HepG2 (cell line): ENCODE data around the gene RSPRY1. TPM values are rescaled to one million over a fixed set of nuclear protein-coding genes. Genes with fewer than 3 reads are reported as not detected.

Source experiments
- ATAC-seq: fragments of 200-7000 bp; cut with Tn5 transposase; 3 replicates; pipeline ENCODE4 v1.9.1; 2020; ENCODE audit warnings: mild to moderate bottlenecking, moderate library complexity
- BruUV-seq: library from RNA; stranded (reverse); fragments of 400-500 nt; replicated peaks from 2 replicates; lab custom pipeline; 2021; lab: Mats Ljungman, UMichigan
- CTCF ChIA-PET: fragments of 300-600 bp; formaldehyde crosslinking; extraction: SDS; loops from one replicate; lab custom pipeline; 2021; ENCODE audit warnings: low total read pairs, inconsistent platforms, low intra/inter-chr PET ratio; lab: Yijun Ruan, JAX
- POLR2A ChIA-PET: fragments of 350-600 bp; sonication (Branson Sonifier 250); formaldehyde crosslinking; loops from one replicate; lab custom pipeline; 2020; ENCODE audit warnings: antibody characterized with exemption, inconsistent platforms; lab: Yijun Ruan, JAX
- DNase-seq: peaks from one replicate; pipeline ENCODE4 v3.0.0-alpha.2; 2015; ENCODE audit warnings: low spot score
- FAIRE-seq: peaks from 3 replicates; lab custom pipeline; 2011; peaks lifted over from hg19 to GRCh38; lab: Jason Lieb, UNC
- H2AFZ ChIP-seq: one replicate; pipeline ENCODE4 v1.6.1; 2011; ENCODE audit warnings: low read length, inconsistent platforms
- H3K27ac ChIP-seq: fragments of 300-600 bp; 3 replicates; pipeline ENCODE4 v1.8.0; 2011; ENCODE audit warnings: mixed run types, mild to moderate bottlenecking, mixed read lengths, low read length, inconsistent platforms; ENCODE audit not compliant: insufficient read depth; ENCODE audit errors: extremely low read length
- H3K27me3 ChIP-seq, 2 experiments: fragments of 200-600 bp in 1 of 2; 2 replicates in 1 of 2; 3 replicates in 1 of 2; pipeline versions ENCODE4 v1.6.0 to v1.8.0; 2011; ENCODE audit warnings: low read length in 2 of 2, mild to moderate bottlenecking in 2 of 2, moderate library complexity in 2 of 2, inconsistent platforms in 1 of 2; ENCODE audit not compliant: insufficient read depth in 2 of 2, control insufficient read depth in 1 of 2
- H3K36me3 ChIP-seq, 2 experiments: fragments of 200-600 bp in 1 of 2; replicated peaks in 1 of 2; 2 replicates in 1 of 2; 3 replicates in 1 of 2; pipeline versions ENCODE4 v1.5.1 to v1.8.0; 2011; ENCODE audit warnings: low read length in 2 of 2, inconsistent platforms in 1 of 2; ENCODE audit not compliant: insufficient read depth in 2 of 2, control insufficient read depth in 1 of 2
- H3K4me1 ChIP-seq: 2 replicates; pipeline ENCODE4 v1.5.1; 2012; ENCODE audit warnings: low read length, inconsistent platforms; ENCODE audit not compliant: insufficient read depth
- H3K4me2 ChIP-seq: 2 replicates; pipeline ENCODE4 v1.6.0; 2011; ENCODE audit warnings: low read depth, low read length, inconsistent platforms
- H3K4me3 ChIP-seq, 3 experiments: fragments of 200-600 bp in 1 of 3; sonication (generic), shearing (Covaris generic) in 1 of 3; replicated peaks in 1 of 3; 2 replicates each; pipeline ENCODE4 v1.5.1; 2011 to 2016; ENCODE audit warnings: low read length in 3 of 3, inconsistent platforms in 2 of 3, low read depth in 2 of 3, mild to moderate bottlenecking in 2 of 3, control low read depth in 1 of 3, mixed read lengths in 1 of 3; ENCODE audit not compliant: insufficient read depth in 1 of 3
- H3K79me2 ChIP-seq: one replicate; pipeline ENCODE4 v1.6.1; 2011; ENCODE audit warnings: low read length, inconsistent platforms; ENCODE audit not compliant: insufficient read depth
- H3K9ac ChIP-seq: 2 replicates; pipeline ENCODE4 v1.6.0; 2011; ENCODE audit warnings: mild to moderate bottlenecking, low read depth, low read length, inconsistent platforms; ENCODE audit not compliant: insufficient read depth
- H3K9me3 ChIP-seq: 2 replicates; pipeline ENCODE4 v1.5.1; 2012; ENCODE audit warnings: mild to moderate bottlenecking, low read length
- H4K20me1 ChIP-seq: 2 replicates; pipeline ENCODE4 v1.6.0; 2011; ENCODE audit warnings: inconsistent platforms, mild to moderate bottlenecking, low read length, moderate library complexity; ENCODE audit not compliant: insufficient read depth
- AGO2 ChIP-seq: fragments of 200-400 bp; formaldehyde crosslinking; optimal IDR thresholded peaks from 2 replicates; pipeline ENCODE3; 2017; ENCODE audit warnings: mild to moderate bottlenecking, low read depth, low read length, moderate library complexity
- FOXA3 ChIP-seq: IDR thresholded peaks from 2 replicates; pipeline ENCODE4 v1.6.1; 2016; ENCODE audit warnings: missing genetic modification reagents, missing compliant biosample characterization
- MYC ChIP-seq: sonication (generic); formaldehyde crosslinking; IDR thresholded peaks from 2 replicates; pipeline ENCODE4 v1.9.0; 2021; ENCODE audit warnings: missing genetic modification reagents, borderline replicate concordance
- RFXAP ChIP-seq: sonication (generic); formaldehyde crosslinking; IDR thresholded peaks from 2 replicates; pipeline ENCODE4 v1.4.0; 2020; ENCODE audit warnings: missing genetic modification reagents, borderline replicate concordance
- ZNF12 ChIP-seq: sonication (generic); formaldehyde crosslinking; IDR thresholded peaks from 2 replicates; pipeline ENCODE4 v1.5.0; 2020; ENCODE audit warnings: missing genetic modification reagents
- ZNF260 ChIP-seq: sonication (generic); formaldehyde crosslinking; IDR thresholded peaks from 2 replicates; pipeline ENCODE4 v1.4.0; 2020; ENCODE audit warnings: missing genetic modification reagents, low read depth, mild to moderate bottlenecking, borderline replicate concordance
- ZNF543 ChIP-seq: sonication (generic); formaldehyde crosslinking; IDR thresholded peaks from 2 replicates; pipeline ENCODE4 v1.4.0; 2020; ENCODE audit warnings: mild to moderate bottlenecking, missing genetic modification reagents
- ZSCAN25 ChIP-seq: sonication (generic); formaldehyde crosslinking; IDR thresholded peaks from 2 replicates; pipeline ENCODE4 v1.8.0; 2022; ENCODE audit warnings: mild to moderate bottlenecking, missing genetic modification reagents
- WGBS: methylation state at CpG from one replicate; pipeline ENCODE4 v1.1.6; 2017; ENCODE audit warnings: low lambda C conversion rate; 5-methylcytosine and 5-hydroxymethylcytosine counted together
- in situ Hi-C: cut with HindIII; loops from 2 replicates; pipeline ENCODE4 v1.10.0; 2017; ENCODE audit warnings: low pct_unique_long_range_greater_than_20kb; ENCODE audit not compliant: extremely low pct_ligation_motif_present
- intact Hi-C: fragments of 100-400 bp; cut with micrococcal nuclease; formaldehyde crosslinking; loops from one replicate; pipeline ENCODE4 v1.10.0; 2022; ENCODE audit not compliant: unreplicated experiment
- polyA plus RNA-seq, 8 experiments: library from polyadenylated mRNA; depleted of rRNA in 3 of 8; stranded (reverse) in 7 of 8; unstranded in 1 of 8; fragments of >200 nt; fragmentation: Illumina TruSeq in 4 of 8; extraction: Trizol in 4 of 8; gene quantifications; 2 replicates each; pipeline versions ENCODE4 v1.2.1 to v1.2.3, GENCODE V29; 2011 to 2016; ENCODE audit warnings: low read depth in 4 of 8, missing spikeins in 1 of 8, mixed read lengths in 1 of 8; ENCODE audit not compliant: insufficient read depth in 1 of 8
- total RNA-seq, 5 experiments: library from RNA; depleted of rRNA; stranded (reverse); fragments of >200 nt; fragmentation: Illumina TruSeq; extraction: Trizol; gene quantifications; 2 replicates each; pipeline ENCODE4 v1.2.3, GENCODE V29; 2016; ENCODE audit warnings: low read depth in 1 of 5
- TF ChIP-seq, protein P1 (sequence below): sonication (generic); formaldehyde crosslinking; IDR thresholded peaks from 2 replicates; pipeline ENCODE4 v1.8.1; 2023; ENCODE audit warnings: mild to moderate bottlenecking, inconsistent platforms, moderate library complexity, missing genetic modification reagents, borderline replicate concordance
- TF ChIP-seq, protein P2 (sequence below): sonication (generic); formaldehyde crosslinking; IDR thresholded peaks from 2 replicates; pipeline ENCODE4 v1.4.0; 2020; ENCODE audit warnings: missing genetic modification reagents
- TF ChIP-seq, protein P3 (sequence below): IDR thresholded peaks from 2 replicates; pipeline ENCODE4 v1.6.1; 2012; ENCODE audit warnings: inconsistent platforms
- TF ChIP-seq, protein P4 (sequence below): sonication (generic); formaldehyde crosslinking; IDR thresholded peaks from 2 replicates; pipeline ENCODE4 v1.5.1; 2020; ENCODE audit warnings: mild to moderate bottlenecking, missing genetic modification reagents, moderate library complexity

The RSPRY1 gene
- total and polyA plus RNA-seq, 2 of the 13 experiments (the other 11 are each of a cell fraction or from before 2014, with no cell fraction given) = 53.4 to 61.0 TPM

DNA sequence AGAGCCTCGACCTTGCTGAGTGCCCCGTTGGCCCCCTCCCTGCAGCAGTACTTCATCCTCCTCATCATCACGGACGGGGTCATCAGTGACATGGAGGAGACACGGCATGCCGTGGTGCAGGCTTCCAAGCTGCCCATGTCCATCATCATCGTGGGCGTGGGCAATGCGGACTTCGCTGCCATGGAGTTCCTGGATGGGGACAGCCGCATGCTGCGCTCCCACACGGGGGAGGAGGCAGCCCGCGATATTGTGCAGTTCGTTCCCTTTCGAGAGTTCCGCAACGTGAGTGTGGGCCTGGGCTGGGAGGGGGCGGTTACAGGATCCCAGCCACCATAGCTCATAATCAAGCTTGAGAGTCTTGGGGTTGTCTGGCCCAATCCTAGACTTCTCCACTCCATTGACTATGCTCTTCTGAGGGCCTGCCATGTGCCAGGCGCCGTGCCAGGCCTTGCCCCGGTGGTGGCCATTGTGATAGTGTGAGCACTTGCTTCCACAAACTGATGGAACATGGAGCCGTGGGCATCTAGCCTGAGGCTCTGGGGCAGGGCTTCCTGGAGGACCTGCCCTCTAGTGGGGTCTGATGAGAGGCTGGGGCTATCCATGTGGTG lies 40.0 kb upstream of the RSPRY1 start:
- no peaks in the 10 kb centered on the region for H3K79me2 ChIP-seq
- ChIA-PET POLR2A (no interaction called here), CTCF (no interaction called here)
- ATAC-seq (peak; percentile 57), FAIRE-seq (no peak), DNase-seq (no peak)
- H2AFZ ChIP-seq = no peak overlapping the region
- no TSS peak for BruUV-seq
- TF ChIP-seq, protein P1, sequence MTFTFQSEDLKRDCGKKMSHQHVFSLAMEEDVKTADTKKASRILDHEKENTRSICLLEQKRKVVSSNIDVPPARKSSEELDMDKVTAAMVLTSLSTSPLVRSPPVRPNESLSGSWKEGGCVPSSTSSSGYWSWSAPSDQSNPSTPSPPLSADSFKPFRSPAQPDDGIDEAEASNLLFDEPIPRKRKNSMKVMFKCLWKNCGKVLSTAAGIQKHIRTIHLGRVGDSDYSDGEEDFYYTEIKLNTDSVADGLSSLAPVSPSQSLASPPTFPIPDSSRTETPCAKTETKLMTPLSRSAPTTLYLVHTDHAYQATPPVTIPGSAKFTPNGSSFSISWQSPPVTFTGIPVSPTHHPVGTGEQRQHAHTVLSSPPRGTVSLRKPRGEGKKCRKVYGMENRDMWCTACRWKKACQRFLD (CRISPR knock-in tag) = no peak
- peak; percentile 19; the same call in 1 of the 2 replicates for TF ChIP-seq ZNF543 (CRISPR knock-in tag)
- TF ChIP-seq, protein P2, sequence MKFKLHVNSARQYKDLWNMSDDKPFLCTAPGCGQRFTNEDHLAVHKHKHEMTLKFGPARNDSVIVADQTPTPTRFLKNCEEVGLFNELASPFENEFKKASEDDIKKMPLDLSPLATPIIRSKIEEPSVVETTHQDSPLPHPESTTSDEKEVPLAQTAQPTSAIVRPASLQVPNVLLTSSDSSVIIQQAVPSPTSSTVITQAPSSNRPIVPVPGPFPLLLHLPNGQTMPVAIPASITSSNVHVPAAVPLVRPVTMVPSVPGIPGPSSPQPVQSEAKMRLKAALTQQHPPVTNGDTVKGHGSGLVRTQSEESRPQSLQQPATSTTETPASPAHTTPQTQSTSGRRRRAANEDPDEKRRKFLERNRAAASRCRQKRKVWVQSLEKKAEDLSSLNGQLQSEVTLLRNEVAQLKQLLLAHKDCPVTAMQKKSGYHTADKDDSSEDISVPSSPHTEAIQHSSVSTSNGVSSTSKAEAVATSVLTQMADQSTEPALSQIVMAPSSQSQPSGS (CRISPR knock-in tag) = no peak
- TF ChIP-seq, protein P3, sequence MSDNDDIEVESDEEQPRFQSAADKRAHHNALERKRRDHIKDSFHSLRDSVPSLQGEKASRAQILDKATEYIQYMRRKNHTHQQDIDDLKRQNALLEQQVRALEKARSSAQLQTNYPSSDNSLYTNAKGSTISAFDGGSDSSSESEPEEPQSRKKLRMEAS = 0 out of 2 replicates have a peak, but pooled peaks have one; percentile 13
- no peak for TF ChIP-seq ZNF260 (CRISPR knock-in tag)
- TF ChIP-seq, protein P4, sequence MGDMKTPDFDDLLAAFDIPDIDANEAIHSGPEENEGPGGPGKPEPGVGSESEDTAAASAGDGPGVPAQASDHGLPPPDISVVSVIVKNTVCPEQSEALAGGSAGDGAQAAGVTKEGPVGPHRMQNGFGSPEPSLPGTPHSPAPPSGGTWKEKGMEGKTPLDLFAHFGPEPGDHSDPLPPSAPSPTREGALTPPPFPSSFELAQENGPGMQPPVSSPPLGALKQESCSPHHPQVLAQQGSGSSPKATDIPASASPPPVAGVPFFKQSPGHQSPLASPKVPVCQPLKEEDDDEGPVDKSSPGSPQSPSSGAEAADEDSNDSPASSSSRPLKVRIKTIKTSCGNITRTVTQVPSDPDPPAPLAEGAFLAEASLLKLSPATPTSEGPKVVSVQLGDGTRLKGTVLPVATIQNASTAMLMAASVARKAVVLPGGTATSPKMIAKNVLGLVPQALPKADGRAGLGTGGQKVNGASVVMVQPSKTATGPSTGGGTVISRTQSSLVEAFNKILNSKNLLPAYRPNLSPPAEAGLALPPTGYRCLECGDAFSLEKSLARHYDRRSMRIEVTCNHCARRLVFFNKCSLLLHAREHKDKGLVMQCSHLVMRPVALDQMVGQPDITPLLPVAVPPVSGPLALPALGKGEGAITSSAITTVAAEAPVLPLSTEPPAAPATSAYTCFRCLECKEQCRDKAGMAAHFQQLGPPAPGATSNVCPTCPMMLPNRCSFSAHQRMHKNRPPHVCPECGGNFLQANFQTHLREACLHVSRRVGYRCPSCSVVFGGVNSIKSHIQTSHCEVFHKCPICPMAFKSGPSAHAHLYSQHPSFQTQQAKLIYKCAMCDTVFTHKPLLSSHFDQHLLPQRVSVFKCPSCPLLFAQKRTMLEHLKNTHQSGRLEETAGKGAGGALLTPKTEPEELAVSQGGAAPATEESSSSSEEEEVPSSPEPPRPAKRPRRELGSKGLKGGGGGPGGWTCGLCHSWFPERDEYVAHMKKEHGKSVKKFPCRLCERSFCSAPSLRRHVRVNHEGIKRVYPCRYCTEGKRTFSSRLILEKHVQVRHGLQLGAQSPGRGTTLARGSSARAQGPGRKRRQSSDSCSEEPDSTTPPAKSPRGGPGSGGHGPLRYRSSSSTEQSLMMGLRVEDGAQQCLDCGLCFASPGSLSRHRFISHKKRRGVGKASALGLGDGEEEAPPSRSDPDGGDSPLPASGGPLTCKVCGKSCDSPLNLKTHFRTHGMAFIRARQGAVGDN (CRISPR knock-in tag) = peak; percentile 52; the same call in 1 of the 2 replicates
- TF ChIP-seq MYC (CRISPR knock-in tag) = peak; percentile 45; the same call in 1 of the 2 replicates
- TF ChIP-seq RFXAP = no peak
- no peak for TF ChIP-seq ZNF12
- TF ChIP-seq FOXA3 (CRISPR knock-in tag) = no peak
- peak; percentile 92 for TF ChIP-seq ZSCAN25 (CRISPR knock-in tag)
- peak; percentile 15 for TF ChIP-seq AGO2
- peaks cover 26% of the 10 kb centered on the region for H3K4me1 ChIP-seq
- no peaks in the 10 kb centered on the region for H3K9me3 ChIP-seq
- intact Hi-C loops (no loop called here), in situ Hi-C loops (no loop called here)
- 92% methylated on average over 19 of the region's 24 CpGs for WGBS
- 0 out of 2 replicates have a peak overlapping the region, but pooled peaks have one; percentile 31 for H3K4me2 ChIP-seq
- H3K4me3 ChIP-seq = no peak overlapping the region
- H3K9ac ChIP-seq = no peak overlapping the region
- H3K27me3 ChIP-seq = no peaks in the 10 kb centered on the region
- H4K20me1 ChIP-seq = no peaks in the 10 kb centered on the region
- H3K27ac ChIP-seq = no peak overlapping the region
- no peaks in the 10 kb centered on the region for H3K36me3 ChIP-seq
